HUES64 (cell line): ENCODE results near the gene NYNRIN.

ENCODE experiments used
- H3K27ac ChIP-seq: 2 replicates; pipeline ENCODE4 v1.7.0; 2013; ENCODE audit warnings: low read depth, low read length, inconsistent platforms
- H3K27me3 ChIP-seq: 2 replicates; pipeline ENCODE4 v1.6.1; 2013; ENCODE audit warnings: mild to moderate bottlenecking, low read length; ENCODE audit not compliant: insufficient read depth
- H3K36me3 ChIP-seq: 2 replicates; pipeline ENCODE4 v1.6.1; 2013; ENCODE audit warnings: mild to moderate bottlenecking, low read length; ENCODE audit not compliant: insufficient read depth
- H3K4me1 ChIP-seq: 2 replicates; pipeline ENCODE4 v1.6.1; 2013; ENCODE audit warnings: mild to moderate bottlenecking, low read length, moderate library complexity; ENCODE audit not compliant: insufficient read depth
- H3K4me3 ChIP-seq: 2 replicates; pipeline ENCODE4 v1.5.1; 2013; ENCODE audit warnings: mild to moderate bottlenecking, low read length, moderate library complexity
- H3K9ac ChIP-seq: 2 replicates; pipeline ENCODE4 v1.6.1; 2013; ENCODE audit warnings: mild to moderate bottlenecking, low read depth, low read length
- H3K9me3 ChIP-seq: 2 replicates; pipeline ENCODE4 v1.6.1; 2013; ENCODE audit warnings: low read depth, low read length; ENCODE audit not compliant: insufficient read depth
- WGBS: fragments of 150-250, 120-280 bp; methylation state at CpG from one replicate; pipeline ENCODE4 v1.1.7; 2013; ENCODE audit warnings: missing lambda C conversion rate; 5-methylcytosine and 5-hydroxymethylcytosine counted together

NYNRIN gene

DNA sequence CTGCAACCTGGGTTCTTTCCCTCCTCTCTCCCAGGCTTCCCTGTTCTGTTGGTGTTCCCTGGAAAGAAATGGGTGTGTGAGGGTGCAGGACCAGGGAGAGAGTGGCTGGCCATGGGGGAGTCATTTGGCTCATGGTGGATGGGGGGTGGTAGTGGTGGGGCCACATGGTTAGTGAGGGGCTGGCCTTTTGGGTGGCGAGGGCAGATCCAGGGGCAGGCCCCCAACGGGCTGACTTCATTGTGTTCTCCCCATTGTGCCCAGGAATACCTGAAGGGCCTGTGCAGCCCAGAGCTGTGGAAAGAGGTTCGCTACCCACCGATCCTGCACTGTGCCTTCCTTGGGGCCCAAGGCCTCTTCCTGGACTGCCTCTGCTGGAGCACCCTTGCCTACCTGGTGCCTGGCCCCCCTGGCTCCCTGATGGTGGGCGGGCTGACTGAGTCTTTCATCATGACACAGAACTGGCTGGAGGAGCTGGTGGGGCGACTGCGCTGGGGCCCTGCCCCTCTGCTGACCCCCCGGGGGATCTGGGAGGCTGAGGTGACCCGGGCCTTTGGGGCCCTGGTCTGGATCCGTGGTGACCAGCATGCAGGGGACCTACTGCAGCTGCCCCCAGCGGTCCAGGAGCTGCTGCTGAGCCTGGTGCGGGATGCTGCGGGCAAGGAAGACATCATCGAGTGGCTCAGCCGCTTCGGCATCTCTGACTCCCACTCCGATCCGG is 9.0 kb downstream of the NYNRIN start:
- no peak overlapping the region for H3K4me3 ChIP-seq
- no peaks in the 10 kb centered on the region for H3K27me3 ChIP-seq
- peaks cover 15% of the 10 kb centered on the region; the same call in 1 of the 2 replicates for H3K36me3 ChIP-seq
- peaks cover 17% of the 10 kb centered on the region for H3K4me1 ChIP-seq
- no peaks in the 10 kb centered on the region for H3K9me3 ChIP-seq
- H3K27ac ChIP-seq = no peak overlapping the region
- 94% methylated on average over 18 of the region's 18 CpGs for WGBS
- H3K9ac ChIP-seq = no peak overlapping the region

DNA sequence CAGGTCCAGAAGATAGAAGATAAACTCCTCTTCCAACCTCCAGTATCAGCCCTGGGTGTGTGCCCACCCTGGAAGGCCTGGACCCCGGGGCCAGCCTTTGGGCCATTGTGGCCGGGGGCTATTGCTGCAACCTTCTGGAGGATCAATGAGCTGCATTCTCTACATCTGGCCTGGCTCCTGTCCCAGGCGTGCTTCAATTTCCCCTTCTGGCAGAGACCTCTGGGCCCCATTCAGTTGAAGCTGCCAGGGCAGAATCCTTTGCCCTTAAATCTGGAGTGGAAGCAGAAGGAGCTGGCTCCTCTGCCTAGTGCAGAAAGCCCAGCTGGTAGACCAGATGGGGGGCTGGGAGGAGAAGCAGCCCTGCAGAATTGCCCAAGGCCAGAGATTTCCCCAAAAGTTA is 10.0 kb downstream of the NYNRIN start:
- Histone ChIP-seq H3K9ac (no peak overlapping the region), H3K9me3 (no peaks in the 10 kb centered on the region), H3K27me3 (no peaks in the 10 kb centered on the region), H3K27ac (no peak overlapping the region), H3K4me1 (peaks cover 8% of the 10 kb centered on the region), H3K4me3 (no peak overlapping the region), H3K36me3 (peaks cover 25% of the 10 kb centered on the region)
- WGBS = 87% methylated on average over 3 of the region's 3 CpGs

- Histone ChIP-seq H3K27me3 (no peaks in the 10 kb centered on the region), H3K36me3 (peaks cover 29% of the 10 kb centered on the region), H3K9me3 (no peaks in the 10 kb centered on the region), H3K27ac (no peak overlapping the region), H3K9ac (no peak overlapping the region), H3K4me1 (peaks cover 4% of the 10 kb centered on the region; the same call in 1 of the 2 replicates), H3K4me3 (no peak overlapping the region)
- 80% methylated on average over 5 of the region's 6 CpGs for WGBS
Observed at GRCh38 chr14:24409192-24409591, 10.4 kb downstream of the NYNRIN start.

- whole genome bisulfite sequencing = 92% methylated on average over 10 of the region's 10 CpGs
Observed at GRCh38 chr14:24409956-24410355, 11.2 kb downstream of the NYNRIN start.

GRCh38 chr14:24411443-24412389 is 12.9 kb downstream of the NYNRIN start:
- no peak overlapping the region for H3K9ac ChIP-seq
- H3K4me1 ChIP-seq = no peaks in the 10 kb centered on the region
- no peaks in the 10 kb centered on the region for H3K9me3 ChIP-seq
- no peak overlapping the region for H3K4me3 ChIP-seq
- WGBS = 81% methylated on average over 16 of the region's 16 CpGs
- H3K36me3 ChIP-seq = peaks cover 32% of the 10 kb centered on the region
- H3K27me3 ChIP-seq = no peaks in the 10 kb centered on the region
- no peak overlapping the region for H3K27ac ChIP-seq

More at GRCh38 chr14:24409956-24410355, 11.2 kb downstream of the NYNRIN start:
- Histone ChIP-seq H3K4me1 (no peaks in the 10 kb centered on the region), H3K9ac (no peak overlapping the region), H3K9me3 (no peaks in the 10 kb centered on the region), H3K36me3 (peaks cover 32% of the 10 kb centered on the region), H3K4me3 (no peak overlapping the region), H3K27me3 (no peaks in the 10 kb centered on the region), H3K27ac (no peak overlapping the region)

GRCh38 chr14:24414077-24414476 is 15.3 kb downstream of the NYNRIN start:
- H3K4me3 ChIP-seq = no peak overlapping the region
- H3K4me1 ChIP-seq = no peaks in the 10 kb centered on the region
- H3K27ac ChIP-seq = no peak overlapping the region
- H3K9ac ChIP-seq = no peak overlapping the region
- peaks cover 5% of the 10 kb centered on the region; the same call in 1 of the 2 replicates for H3K27me3 ChIP-seq
- H3K36me3 ChIP-seq = peaks cover 28% of the 10 kb centered on the region
- H3K9me3 ChIP-seq = no peaks in the 10 kb centered on the region
- WGBS = 100% methylated on average over 1 of the region's 1 CpG

DNA sequence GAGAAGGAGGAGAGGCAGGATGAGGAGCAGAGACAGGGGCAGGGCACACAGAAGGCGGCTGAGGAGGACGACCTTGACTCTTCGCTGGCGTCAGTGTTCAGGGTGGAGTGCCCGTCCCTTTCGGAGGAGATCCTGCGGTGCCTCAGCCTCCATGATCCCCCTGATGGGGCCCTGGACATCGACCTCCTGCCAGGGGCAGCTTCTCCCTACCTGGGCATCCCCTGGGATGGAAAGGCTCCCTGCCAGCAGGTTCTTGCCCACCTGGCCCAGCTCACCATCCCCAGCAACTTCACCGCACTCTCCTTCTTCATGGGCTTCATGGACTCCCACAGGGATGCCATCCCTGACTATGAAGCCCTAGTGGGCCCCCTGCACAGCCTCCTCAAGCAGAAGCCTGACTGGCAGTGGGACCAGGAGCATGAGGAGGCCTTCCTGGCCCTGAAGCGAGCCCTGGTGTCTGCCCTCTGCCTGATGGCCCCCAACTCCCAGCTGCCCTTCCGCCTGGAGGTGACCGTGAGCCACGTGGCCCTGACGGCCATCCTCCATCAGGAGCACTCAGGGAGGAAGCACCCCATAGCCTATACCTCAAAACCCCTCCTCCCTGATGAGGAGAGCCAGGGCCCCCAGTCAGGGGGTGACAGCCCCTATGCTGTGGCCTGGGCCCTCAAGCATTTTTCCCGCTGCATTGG is 16.1 kb downstream of the NYNRIN start:
- Histone ChIP-seq H3K9ac (no peak overlapping the region), H3K36me3 (peaks cover 23% of the 10 kb centered on the region), H3K27ac (no peak overlapping the region), H3K4me1 (no peaks in the 10 kb centered on the region), H3K9me3 (no peaks in the 10 kb centered on the region), H3K4me3 (no peak overlapping the region), H3K27me3 (peaks cover 8% of the 10 kb centered on the region; the same call in 1 of the 2 replicates)
- 94% methylated on average over 15 of the region's 15 CpGs for WGBS

- Histone ChIP-seq H3K36me3 (peaks cover 23% of the 10 kb centered on the region), H3K27ac (no peak overlapping the region), H3K9ac (no peak overlapping the region), H3K9me3 (no peaks in the 10 kb centered on the region), H3K4me1 (no peaks in the 10 kb centered on the region), H3K4me3 (no peak overlapping the region), H3K27me3 (peaks cover 8% of the 10 kb centered on the region; the same call in 1 of the 2 replicates)
- WGBS = 94% methylated on average over 25 of the region's 25 CpGs
Observed at GRCh38 chr14:24415421-24416253, 16.8 kb downstream of the NYNRIN start.

DNA sequence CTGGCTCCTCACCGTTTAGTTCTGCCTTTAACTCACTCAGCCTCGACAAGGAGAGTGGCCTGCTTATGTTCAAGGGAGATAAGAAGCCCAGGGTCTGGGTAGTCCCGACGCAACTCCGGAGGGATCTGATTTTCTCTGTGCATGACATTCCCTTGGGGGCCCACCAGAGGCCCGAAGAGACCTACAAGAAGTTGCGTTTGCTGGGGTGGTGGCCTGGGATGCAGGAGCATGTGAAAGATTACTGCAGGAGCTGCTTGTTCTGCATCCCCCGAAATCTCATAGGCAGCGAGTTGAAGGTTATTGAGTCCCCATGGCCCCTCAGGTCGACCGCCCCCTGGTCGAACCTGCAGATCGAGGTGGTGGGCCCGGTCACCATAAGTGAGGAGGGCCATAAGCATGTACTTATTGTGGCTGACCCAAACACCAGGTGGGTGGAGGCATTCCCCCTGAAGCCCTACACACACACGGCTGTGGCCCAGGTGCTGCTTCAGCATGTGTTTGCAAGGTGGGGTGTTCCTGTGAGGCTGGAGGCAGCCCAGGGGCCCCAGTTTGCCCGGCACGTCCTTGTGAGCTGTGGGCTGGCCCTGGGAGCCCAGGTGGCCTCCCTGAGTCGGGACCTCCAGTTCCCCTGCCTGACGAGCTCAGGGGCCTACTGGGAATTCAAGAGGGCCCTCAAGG is 17.6 kb downstream of the NYNRIN start:
- Histone ChIP-seq H3K36me3 (peaks cover 21% of the 10 kb centered on the region), H3K9ac (no peak overlapping the region), H3K4me1 (no peaks in the 10 kb centered on the region), H3K4me3 (no peak overlapping the region), H3K9me3 (no peaks in the 10 kb centered on the region), H3K27ac (no peak overlapping the region), H3K27me3 (peaks cover 8% of the 10 kb centered on the region; the same call in 1 of the 2 replicates)
- 93% methylated on average over 19 of the region's 19 CpGs for WGBS
